ENCODE measurements around the gene CMTM3. TPM values are rescaled to one million over a fixed set of nuclear protein-coding genes. Genes with fewer than 3 reads are reported as not detected.

The CMTM3 gene
- total and polyA plus RNA-seq, 9 of the 15 experiments (the other 6 are each of a cell fraction or from before 2014, with no cell fraction given), result 4.6 to 33.4 (median 17.5) TPM

DNA sequence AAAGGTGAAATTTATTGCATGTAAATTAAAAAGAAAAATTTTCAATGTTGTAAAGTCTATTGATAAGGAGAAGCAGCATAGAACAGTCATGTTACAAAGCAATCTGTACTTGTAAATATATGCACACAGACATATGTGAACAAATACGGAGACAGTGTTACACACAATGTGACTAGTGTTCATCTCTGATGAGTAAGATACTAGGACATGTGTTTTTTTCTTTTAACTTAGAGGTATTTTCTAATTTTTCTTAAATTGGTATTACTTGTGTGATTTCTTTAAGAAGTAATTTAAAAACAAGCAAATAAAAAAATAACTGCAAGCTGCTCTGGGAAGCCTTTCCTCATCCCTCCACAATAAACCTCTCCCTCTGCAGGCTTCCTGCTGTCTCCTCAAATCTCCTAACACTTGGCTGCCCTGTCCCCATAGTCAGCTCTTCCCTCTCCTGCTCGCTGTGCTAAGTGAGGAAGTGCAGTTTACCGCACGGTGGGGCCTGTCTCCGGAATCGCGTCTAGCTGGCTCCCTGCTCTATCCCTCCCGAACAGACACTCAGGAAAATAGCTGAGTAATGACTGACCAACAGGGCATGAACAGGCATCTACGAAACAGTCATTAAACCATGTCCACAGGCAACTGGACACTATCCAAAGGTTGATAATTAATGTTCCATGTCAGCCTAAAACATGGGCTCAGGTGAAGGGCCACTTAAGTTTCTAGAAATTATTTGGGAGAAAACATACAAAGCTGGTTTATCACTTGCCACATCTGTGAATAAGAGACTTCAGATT, 56.1 kb downstream of the CMTM3 start (continued):
- TF ChIP-seq HNRNPK (IDR thresholded peaks at IDR 0.05; ENCODE audit: low read depth, low read length, poor library complexity, severe bottlenecking) (no peak), GATAD2B (IDR thresholded peaks at IDR 0.05; ENCODE audit: borderline replicate concordance) (no peak), EWSR1 (IDR thresholded peaks at IDR 0.05; ENCODE audit: borderline replicate concordance, low read depth, partially characterized antibody) (no peak), PML (IDR thresholded peaks at IDR 0.05; ENCODE audit: low read length) (peak; percentile 51), POLR2AphosphoS5 (IDR thresholded peaks at IDR 0.05; ENCODE audit: control insufficient read depth, insufficient read depth, low read depth, low read length) (peak; percentile 52), TRIM28 (IDR thresholded peaks at IDR 0.05) (0 out of 2 replicates have a peak, but pooled peaks have one; percentile 21), SMARCE1 (IDR thresholded peaks at IDR 0.05) (peak; percentile 78), EHMT2 (IDR thresholded peaks at IDR 0.05) (no peak), ELF1 (tag; IDR thresholded peaks at IDR 0.05) (peak; percentile 50), VEZF1 (CRISPR knock-in tag; IDR thresholded peaks at IDR 0.05) (peak; percentile 36; the same call in 1 of the 2 replicates), ZNF766 (CRISPR knock-in tag; conservative IDR thresholded peaks at IDR 0.05) (peak; percentile 98), XRCC5 (IDR thresholded peaks at IDR 0.05; ENCODE audit: low read depth, low read length) (0 out of 2 replicates have a peak, but pooled peaks have one; percentile 35), MYC (IDR thresholded peaks at IDR 0.05; ENCODE audit: low read depth, low read length) (peak; percentile 57), MYC (CRISPR knock-in tag; IDR thresholded peaks at IDR 0.05; ENCODE audit: borderline replicate concordance, low read depth) (no peak), TAL1 (IDR thresholded peaks at IDR 0.05) (peak; percentile 65), CCAR2 (IDR thresholded peaks at IDR 0.05; ENCODE audit: low read depth, low read length) (no peak), ZNF197 (CRISPR knock-in tag; IDR thresholded peaks at IDR 0.05; ENCODE audit: low read depth) (no peak)
- TF ChIP-seq, protein P1, sequence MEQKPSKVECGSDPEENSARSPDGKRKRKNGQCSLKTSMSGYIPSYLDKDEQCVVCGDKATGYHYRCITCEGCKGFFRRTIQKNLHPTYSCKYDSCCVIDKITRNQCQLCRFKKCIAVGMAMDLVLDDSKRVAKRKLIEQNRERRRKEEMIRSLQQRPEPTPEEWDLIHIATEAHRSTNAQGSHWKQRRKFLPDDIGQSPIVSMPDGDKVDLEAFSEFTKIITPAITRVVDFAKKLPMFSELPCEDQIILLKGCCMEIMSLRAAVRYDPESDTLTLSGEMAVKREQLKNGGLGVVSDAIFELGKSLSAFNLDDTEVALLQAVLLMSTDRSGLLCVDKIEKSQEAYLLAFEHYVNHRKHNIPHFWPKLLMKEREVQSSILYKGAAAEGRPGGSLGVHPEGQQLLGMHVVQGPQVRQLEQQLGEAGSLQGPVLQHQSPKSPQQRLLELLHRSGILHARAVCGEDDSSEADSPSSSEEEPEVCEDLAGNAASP (IDR thresholded peaks at IDR 0.05), result no peak
- TF ChIP-seq, protein P2, sequence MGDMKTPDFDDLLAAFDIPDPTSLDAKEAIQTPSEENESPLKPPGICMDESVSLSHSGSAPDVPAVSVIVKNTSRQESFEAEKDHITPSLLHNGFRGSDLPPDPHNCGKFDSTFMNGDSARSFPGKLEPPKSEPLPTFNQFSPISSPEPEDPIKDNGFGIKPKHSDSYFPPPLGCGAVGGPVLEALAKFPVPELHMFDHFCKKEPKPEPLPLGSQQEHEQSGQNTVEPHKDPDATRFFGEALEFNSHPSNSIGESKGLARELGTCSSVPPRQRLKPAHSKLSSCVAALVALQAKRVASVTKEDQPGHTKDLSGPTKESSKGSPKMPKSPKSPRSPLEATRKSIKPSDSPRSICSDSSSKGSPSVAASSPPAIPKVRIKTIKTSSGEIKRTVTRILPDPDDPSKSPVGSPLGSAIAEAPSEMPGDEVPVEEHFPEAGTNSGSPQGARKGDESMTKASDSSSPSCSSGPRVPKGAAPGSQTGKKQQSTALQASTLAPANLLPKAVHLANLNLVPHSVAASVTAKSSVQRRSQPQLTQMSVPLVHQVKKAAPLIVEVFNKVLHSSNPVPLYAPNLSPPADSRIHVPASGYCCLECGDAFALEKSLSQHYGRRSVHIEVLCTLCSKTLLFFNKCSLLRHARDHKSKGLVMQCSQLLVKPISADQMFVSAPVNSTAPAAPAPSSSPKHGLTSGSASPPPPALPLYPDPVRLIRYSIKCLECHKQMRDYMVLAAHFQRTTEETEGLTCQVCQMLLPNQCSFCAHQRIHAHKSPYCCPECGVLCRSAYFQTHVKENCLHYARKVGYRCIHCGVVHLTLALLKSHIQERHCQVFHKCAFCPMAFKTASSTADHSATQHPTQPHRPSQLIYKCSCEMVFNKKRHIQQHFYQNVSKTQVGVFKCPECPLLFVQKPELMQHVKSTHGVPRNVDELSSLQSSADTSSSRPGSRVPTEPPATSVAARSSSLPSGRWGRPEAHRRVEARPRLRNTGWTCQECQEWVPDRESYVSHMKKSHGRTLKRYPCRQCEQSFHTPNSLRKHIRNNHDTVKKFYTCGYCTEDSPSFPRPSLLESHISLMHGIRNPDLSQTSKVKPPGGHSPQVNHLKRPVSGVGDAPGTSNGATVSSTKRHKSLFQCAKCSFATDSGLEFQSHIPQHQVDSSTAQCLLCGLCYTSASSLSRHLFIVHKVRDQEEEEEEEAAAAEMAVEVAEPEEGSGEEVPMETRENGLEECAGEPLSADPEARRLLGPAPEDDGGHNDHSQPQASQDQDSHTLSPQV (IDR thresholded peaks at IDR 0.05), result peak; percentile 70; the same call in 1 of the 2 replicates
- TF ChIP-seq, protein P3, sequence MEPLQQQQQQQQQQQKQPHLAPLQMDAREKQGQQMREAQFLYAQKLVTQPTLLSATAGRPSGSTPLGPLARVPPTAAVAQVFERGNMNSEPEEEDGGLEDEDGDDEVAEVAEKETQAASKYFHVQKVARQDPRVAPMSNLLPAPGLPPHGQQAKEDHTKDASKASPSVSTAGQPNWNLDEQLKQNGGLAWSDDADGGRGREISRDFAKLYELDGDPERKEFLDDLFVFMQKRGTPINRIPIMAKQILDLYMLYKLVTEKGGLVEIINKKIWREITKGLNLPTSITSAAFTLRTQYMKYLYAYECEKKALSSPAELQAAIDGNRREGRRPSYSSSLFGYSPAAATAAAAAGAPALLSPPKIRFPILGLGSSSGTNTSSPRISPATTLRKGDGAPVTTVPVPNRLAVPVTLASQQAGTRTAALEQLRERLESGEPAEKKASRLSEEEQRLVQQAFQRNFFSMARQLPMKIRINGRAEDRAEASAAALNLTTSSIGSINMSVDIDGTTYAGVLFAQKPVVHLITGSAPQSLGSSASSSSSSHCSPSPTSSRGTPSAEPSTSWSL (CRISPR knock-in tag; IDR thresholded peaks at IDR 0.05; ENCODE audit: borderline replicate concordance), result no peak
